Measurements from ENCODE around the gene MRTFA.

GRCh38 chr22:40477683-40478337 is 158.7 kb downstream of the MRTFA start:
- TF ChIP-seq POLR2A (IDR thresholded peaks at IDR 0.05) = no peak
- TF ChIP-seq CTCF (IDR thresholded peaks at IDR 0.05) = no peak
- no peak for TF ChIP-seq POLR2AphosphoS5 (IDR thresholded peaks at IDR 0.05)
- no peak for TF ChIP-seq EP300 (IDR thresholded peaks at IDR 0.05; ENCODE audit: low read depth)
